GM13976 (cell line): ENCODE data around the gene ANKRD26.

Source experiments
- DNase-seq: peaks from one replicate; pipeline ENCODE4 v3.0.0; 2012; ENCODE audit warnings: low spot score
- CTCF ChIP-seq: IDR thresholded peaks from 2 replicates; pipeline ENCODE4 v1.5.1; 2012; ENCODE audit warnings: borderline replicate concordance, mild to moderate bottlenecking; ENCODE audit not compliant: insufficient read depth; ENCODE audit errors: extremely low read depth, missing control alignments, control extremely low read depth
- in situ Hi-C: fragments of 300-500 bp; cut with MboI; formaldehyde crosslinking; loops from one replicate; pipeline ENCODE4 v1.12.0; 2022; ENCODE audit warnings: low sequenced_read_pairs, mixed read lengths, inconsistent platforms; ENCODE audit not compliant: unreplicated experiment

ANKRD26 gene

DNA sequence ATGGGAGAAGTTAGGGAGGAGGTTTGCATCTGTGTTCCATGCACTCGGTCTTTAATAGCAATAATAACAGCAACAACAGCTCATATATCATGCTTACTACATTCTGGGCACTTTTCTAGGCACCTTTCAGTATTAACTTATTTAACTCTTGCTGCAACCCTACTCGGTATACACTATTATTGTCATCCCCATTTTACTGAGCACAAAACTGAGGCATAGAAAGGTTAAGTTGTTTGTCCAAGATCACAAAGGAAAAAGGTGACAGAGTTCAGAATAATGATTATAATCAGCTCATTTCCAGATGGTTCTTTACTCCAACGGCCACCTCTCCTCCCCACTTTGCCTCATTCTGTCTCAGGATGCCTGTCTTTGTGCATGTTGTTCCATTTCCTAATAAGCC is 137.5 kb downstream of the ANKRD26 start:
- in situ Hi-C loops, result no loop called here
- no peak for TF ChIP-seq CTCF
- DNase-seq, result no peak

DNA sequence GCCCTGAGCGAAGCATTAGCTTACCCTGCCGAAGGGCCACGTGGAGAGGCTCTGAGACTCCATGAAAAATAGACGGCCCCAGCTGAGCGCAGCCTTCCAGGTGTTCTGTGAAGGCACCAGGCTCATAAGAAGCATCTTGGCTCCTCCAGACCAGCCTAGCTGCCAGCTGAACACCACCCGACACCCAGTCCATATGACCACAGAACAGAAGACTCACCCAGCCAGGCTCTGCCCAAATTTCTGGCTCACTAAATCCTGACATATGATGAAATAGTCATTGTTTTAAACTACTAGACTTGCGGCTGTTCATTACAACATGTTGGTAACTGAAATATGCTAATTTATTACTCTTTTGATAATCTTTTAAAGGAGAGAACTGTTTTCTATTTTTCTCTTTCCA is 140.0 kb downstream of the ANKRD26 start:
- DNase-seq, result no peak
- no peak for TF ChIP-seq CTCF

GRCh38 chr10:26959841-26960240 is 140.5 kb downstream of the ANKRD26 start:
- in situ Hi-C loops, result no loop called here
- DNase-seq, result no peak
- no peak for TF ChIP-seq CTCF

More for the DNA sequence above, 140.0 kb downstream of the ANKRD26 start:
- in situ Hi-C loops, result no loop called here
